GM23338 (cell line): Measurements from ENCODE around the gene SMOC1. TPM values are rescaled to one million over a fixed set of nuclear protein-coding genes. Genes with fewer than 3 reads are reported as not detected.

ENCODE experiments used
- ATAC-seq: fragments of 200-7000 bp; cut with Tn5 transposase; 3 replicates; pipeline ENCODE4 v1.9.1; 2020
- DNase-seq: peaks from one replicate; pipeline ENCODE4 v3.0.0-alpha.2; 2015; ENCODE audit warnings: low spot score
- H2AFZ ChIP-seq: fragments of 200-600 bp; sonication (generic); 2 replicates; pipeline ENCODE4 v1.8.0; 2016; ENCODE audit warnings: antibody characterized with exemption, mild to moderate bottlenecking, moderate library complexity
- H3F3A ChIP-seq: fragments of 200-600 bp; sonication (generic); replicated peaks from 2 replicates; pipeline ENCODE4 v1.8.0; 2017; ENCODE audit warnings: antibody characterized with exemption, mixed run types, low read depth
- H3K27ac ChIP-seq: fragments of 200-600 bp; sonication (generic); 2 replicates; pipeline ENCODE4 v1.6.1; 2016; ENCODE audit warnings: low read depth
- H3K27me3 ChIP-seq: fragments of 200-600 bp; sonication (generic); 2 replicates; pipeline ENCODE4 v1.8.0; 2016; ENCODE audit warnings: mild to moderate bottlenecking, mixed run types, moderate library complexity; ENCODE audit not compliant: insufficient read depth
- H3K36me3 ChIP-seq: fragments of 200-600 bp; sonication (generic); 2 replicates; pipeline ENCODE4 v1.8.0; 2016; ENCODE audit warnings: mild to moderate bottlenecking; ENCODE audit not compliant: insufficient read depth
- H3K4me1 ChIP-seq: fragments of 200-600 bp; sonication (generic); 2 replicates; pipeline ENCODE4 v1.8.0; 2016; ENCODE audit warnings: mild to moderate bottlenecking, moderate library complexity; ENCODE audit not compliant: insufficient read depth
- H3K4me2 ChIP-seq: fragments of 200-600 bp; sonication (generic); 2 replicates; pipeline ENCODE4 v1.7.1; 2017; ENCODE audit warnings: mixed run types
- H3K4me3 ChIP-seq: fragments of 200-600 bp; sonication (generic); 2 replicates; pipeline ENCODE4 v1.6.1; 2016; ENCODE audit warnings: mixed run types
- H3K79me2 ChIP-seq: fragments of 200-600 bp; sonication (generic); replicated peaks from 2 replicates; pipeline ENCODE4 v1.8.0; 2017; ENCODE audit warnings: mild to moderate bottlenecking; ENCODE audit not compliant: insufficient read depth
- H3K9me2 ChIP-seq: fragments of 200-600 bp; sonication (generic); 2 replicates; pipeline ENCODE4 v1.8.0; 2017; ENCODE audit not compliant: insufficient read depth
- H4K20me1 ChIP-seq: fragments of 200-600 bp; sonication (generic); replicated peaks from 2 replicates; pipeline ENCODE4 v1.8.0; 2017; ENCODE audit warnings: mild to moderate bottlenecking; ENCODE audit not compliant: insufficient read depth
- H3K27ac Mint-ChIP-seq: 2 replicates; pipeline ENCODE4 v1.8.0; 2020; ENCODE audit warnings: inconsistent platforms, mild to moderate bottlenecking, moderate library complexity, mixed read lengths
- H3K27me3 Mint-ChIP-seq: 3 replicates; pipeline ENCODE4 v1.8.0; 2022; ENCODE audit warnings: low read depth, mild to moderate bottlenecking, moderate library complexity, mixed read lengths, inconsistent platforms; ENCODE audit not compliant: insufficient read depth, poor library complexity
- H3K36me3 Mint-ChIP-seq: 3 replicates; pipeline ENCODE4 v1.8.0; 2021; ENCODE audit warnings: low read depth, mild to moderate bottlenecking, inconsistent platforms, moderate library complexity, mixed read lengths
- H3K4me1 Mint-ChIP-seq: 3 replicates; pipeline ENCODE4 v1.8.0; 2020; ENCODE audit warnings: mild to moderate bottlenecking, inconsistent platforms, mixed read lengths
- H3K4me3 Mint-ChIP-seq: 3 replicates; pipeline ENCODE4 v1.8.0; 2021; ENCODE audit warnings: moderate library complexity, mild to moderate bottlenecking, inconsistent platforms, mixed read lengths
- H3K9me3 Mint-ChIP-seq: 3 replicates; pipeline ENCODE4 v1.8.0; 2020; ENCODE audit warnings: moderate library complexity, mild to moderate bottlenecking, inconsistent platforms, mixed read lengths
- CREB1 ChIP-seq: fragments of 250-450 bp; sonication (Bioruptor Pico); IDR thresholded peaks from 2 replicates; pipeline ENCODE4 v1.5.0; 2020; ENCODE audit warnings: low read depth, mild to moderate bottlenecking, moderate library complexity
- CTCF ChIP-seq, 2 experiments: fragments of 200-600 bp in 1 of 2; sonication (generic) in 1 of 2; conservative IDR thresholded peaks; 2 replicates each; pipeline versions ENCODE4 v1.5.1 to v1.6.1; 2016 to 2017; ENCODE audit warnings: antibody characterized with exemption in 2 of 2, low read depth in 2 of 2, mild to moderate bottlenecking in 2 of 2, moderate library complexity in 1 of 2
- ETS1 ChIP-seq: IDR thresholded peaks from 2 replicates; pipeline ENCODE4 v1.6.1; 2016; ENCODE audit warnings: antibody characterized with exemption
- EZH2 ChIP-seq: fragments of 200-600 bp; sonication (generic); IDR thresholded peaks from one replicate; pipeline ENCODE4 v1.8.0; 2017; ENCODE audit warnings: antibody characterized with exemption, mild to moderate bottlenecking, low read depth; ENCODE audit not compliant: unreplicated experiment
- EZH2phosphoT487 ChIP-seq: fragments of 200-600 bp; sonication (generic); IDR thresholded peaks from one replicate; pipeline ENCODE4 v1.8.1; 2018; ENCODE audit warnings: antibody characterized with exemption; ENCODE audit not compliant: unreplicated experiment
- JUNB ChIP-seq: IDR thresholded peaks from one replicate; pipeline ENCODE4 v1.6.1; 2016; ENCODE audit warnings: antibody characterized with exemption; ENCODE audit not compliant: unreplicated experiment
- NANOG ChIP-seq: IDR thresholded peaks from 2 replicates; pipeline ENCODE4 v1.6.1; 2016; ENCODE audit warnings: antibody characterized with exemption, borderline replicate concordance
- POLR2AphosphoS5 ChIP-seq: IDR thresholded peaks from 2 replicates; pipeline ENCODE4 v1.6.1; 2016; ENCODE audit warnings: antibody characterized with exemption, low read depth
- REST ChIP-seq: IDR thresholded peaks from one replicate; pipeline ENCODE4 v1.6.1; 2018; ENCODE audit warnings: antibody characterized with exemption; ENCODE audit not compliant: unreplicated experiment
- STAT1 ChIP-seq: IDR thresholded peaks from one replicate; pipeline ENCODE4 v1.6.1; 2016; ENCODE audit warnings: antibody characterized with exemption; ENCODE audit not compliant: unreplicated experiment
- ZNF114 ChIP-seq: fragments of 250-450 bp; sonication (Bioruptor Pico); IDR thresholded peaks from 2 replicates; pipeline ENCODE4 v1.5.0; 2020; ENCODE audit warnings: mild to moderate bottlenecking, moderate library complexity
- ZNF331 ChIP-seq: fragments of 250-450 bp; sonication (Bioruptor Pico); IDR thresholded peaks from 2 replicates; pipeline ENCODE4 v1.5.0; 2020; ENCODE audit warnings: low read depth, mild to moderate bottlenecking, moderate library complexity
- ZNF462 ChIP-seq: fragments of 250-450 bp; sonication (Bioruptor Pico); IDR thresholded peaks from 2 replicates; pipeline ENCODE4 v1.5.0; 2020; ENCODE audit warnings: mild to moderate bottlenecking, moderate library complexity
- polyA plus RNA-seq: library from polyadenylated mRNA; unstranded; fragments of >200 nt; fragmentation: Nextera tagmentation; extraction: Ambion mirVana; gene quantifications from 2 replicates; pipeline ENCODE4 v1.2.1, GENCODE V29; 2016
- total RNA-seq: library from RNA; depleted of rRNA; stranded (reverse); fragments of >200 nt; shearing (Covaris generic); gene quantifications from 2 replicates; pipeline ENCODE4 v1.2.3, GENCODE V29; 2014

SMOC1 gene
- total and polyA plus RNA-seq, 2 experiments from 2014 or later = 0.79 to 1.6 TPM

GRCh38 chr14:69968681-69969080, 89.5 kb downstream of the SMOC1 start:
- no peak overlapping the region for H2AFZ ChIP-seq
- Mint-ChIP-seq H3K27ac (no peak overlapping the region), H3K36me3 (no peaks in the 10 kb centered on the region), H3K9me3 (no peaks in the 10 kb centered on the region), H3K4me3 (no peak overlapping the region), H3K27me3 (peaks cover 3% of the 10 kb centered on the region), H3K4me1 (peaks cover 6% of the 10 kb centered on the region; the same call in 2 of the 3 replicates)
- ATAC-seq = no peak
- TF ChIP-seq ETS1 = no peak
- TF ChIP-seq CTCF (conservative IDR thresholded peaks at IDR 0.05; ENCODE audit: low read depth in 2 of 2) = no peak
- TF ChIP-seq ZNF462 (CRISPR knock-in tag) = no peak
- no peak for TF ChIP-seq ZNF114
- no peak for TF ChIP-seq STAT1
- no peak for TF ChIP-seq JUNB
- TF ChIP-seq NANOG = no peak
- no peak for TF ChIP-seq EZH2phosphoT487
- TF ChIP-seq EZH2 = no peak
- TF ChIP-seq REST = no peak
- no peak for TF ChIP-seq ZNF331
- no peak for TF ChIP-seq POLR2AphosphoS5
- TF ChIP-seq CREB1 (CRISPR knock-in tag) = no peak
- no peaks in the 10 kb centered on the region for H3K79me2 ChIP-seq
- H4K20me1 ChIP-seq = no peaks in the 10 kb centered on the region
- no peak overlapping the region for H3K27ac ChIP-seq
- H3K4me1 ChIP-seq = no peaks in the 10 kb centered on the region
- H3K9me2 ChIP-seq = no peaks in the 10 kb centered on the region; the same call in 1 of the 2 replicates
- H3F3A ChIP-seq = no peaks in the 10 kb centered on the region
- no peak overlapping the region for H3K4me3 ChIP-seq
- no peaks in the 10 kb centered on the region for H3K36me3 ChIP-seq
- DNase-seq = no peak
- H3K27me3 ChIP-seq = no peaks in the 10 kb centered on the region
- H3K4me2 ChIP-seq = no peak overlapping the region
